Islet precursor cell (in vitro differentiated cells): ENCODE data around the gene L3MBTL1.

ENCODE experiments used
- DNase-seq: peaks from one replicate; pipeline ENCODE4 v3.0.0-alpha.2; 2018

The L3MBTL1 gene

DNA sequence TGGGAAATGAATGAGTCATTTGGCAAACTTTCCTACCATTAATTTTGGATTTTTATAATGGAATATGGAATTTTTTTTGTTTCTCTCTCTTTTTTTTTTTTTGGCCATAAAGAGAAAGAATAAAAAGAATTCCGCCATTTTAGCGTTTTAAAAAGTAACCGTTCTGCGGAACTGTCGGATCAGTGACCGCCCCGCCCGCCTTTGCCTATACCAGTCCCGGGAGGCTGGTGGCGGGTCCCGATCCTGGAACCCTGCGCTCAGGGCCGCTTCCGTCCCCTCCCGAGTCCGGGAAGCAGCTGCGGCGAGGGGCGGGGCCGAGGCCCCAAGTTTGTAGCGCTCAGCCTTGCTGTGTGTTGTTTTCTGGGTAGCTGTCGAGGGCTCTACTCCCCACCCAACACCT, 609 bp downstream of the L3MBTL1 start:
- DNase-seq = peak; percentile 57

- DNase-seq = peak; percentile 94
These were observed 1.1 kb downstream of the L3MBTL1 start for GRCh38 chr20:43508604-43509040.

GRCh38 chr20:43511879-43512278, 4.4 kb downstream of the L3MBTL1 start:
- no peak for DNase-seq

- no peak for DNase-seq
These were observed 6.0 kb downstream of the L3MBTL1 start for GRCh38 chr20:43513372-43513930.

DNA sequence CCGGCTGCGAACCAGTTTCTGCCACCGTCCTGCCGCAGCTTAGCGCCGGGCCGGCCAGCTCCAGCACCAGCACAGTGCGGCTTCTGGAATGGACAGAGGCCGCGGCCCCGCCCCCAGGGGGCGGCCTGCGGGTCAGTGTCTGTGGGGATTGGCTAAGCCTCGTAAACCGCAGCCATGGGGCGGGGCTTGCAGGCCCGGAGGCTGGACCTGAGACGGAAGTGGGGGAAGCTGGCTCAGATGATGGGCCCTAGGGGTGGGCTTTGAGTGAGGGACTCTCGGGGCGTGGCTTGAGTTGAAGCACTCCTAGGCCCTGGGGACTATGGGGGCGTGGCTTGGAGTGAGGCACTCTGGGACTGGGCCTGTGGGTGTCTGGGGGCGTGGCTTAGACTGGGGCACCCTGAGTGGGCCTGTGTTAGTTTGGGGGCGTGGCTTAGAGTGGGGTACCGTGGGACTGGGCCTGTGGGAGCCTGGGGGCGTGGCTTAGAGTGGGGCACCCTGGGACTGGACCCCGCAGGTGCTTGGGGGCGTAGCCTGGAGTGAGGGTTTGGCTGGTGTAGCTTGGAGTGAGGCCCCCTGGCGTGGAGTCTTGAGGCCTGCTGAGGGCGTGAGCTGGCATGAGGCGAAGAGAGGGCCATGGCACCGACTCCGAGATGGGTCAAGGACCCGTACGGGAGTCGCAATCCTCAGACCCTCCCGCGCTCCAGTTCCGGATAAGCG, 6.6 kb downstream of the L3MBTL1 start:
- peak; percentile 99 for DNase-seq

GRCh38 chr20:43514648-43514999, 7.1 kb downstream of the L3MBTL1 start:
- no peak for DNase-seq

GRCh38 chr20:43515628-43516027, 8.1 kb downstream of the L3MBTL1 start:
- DNase-seq = no peak

DNA sequence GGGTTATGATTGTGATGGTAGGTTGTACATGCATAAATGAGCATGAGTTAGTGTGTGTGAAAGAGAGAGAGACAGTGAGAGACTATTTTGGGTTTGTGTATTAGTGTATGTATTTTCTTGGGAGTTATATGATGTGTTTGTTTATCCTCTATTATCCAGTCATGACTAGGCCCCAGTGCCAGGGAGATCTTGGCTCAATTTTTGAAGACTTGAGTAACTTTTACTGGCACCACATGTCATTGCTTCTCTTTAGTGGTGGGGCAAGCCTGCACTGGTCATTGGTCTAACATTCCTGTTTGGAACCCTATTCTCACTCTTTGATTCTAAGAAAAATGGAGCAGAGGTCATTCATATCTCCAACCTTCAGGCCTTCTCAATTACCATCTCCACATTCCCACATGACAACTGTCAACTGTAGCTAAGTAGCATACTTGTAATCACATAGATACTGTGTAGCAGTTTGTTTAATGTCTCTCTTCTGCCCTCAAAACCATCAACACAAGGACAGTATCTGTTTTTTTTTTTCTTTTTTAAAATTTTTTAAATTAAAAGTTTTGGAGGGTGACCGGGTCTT, 8.8 kb downstream of the L3MBTL1 start:
- DNase-seq = no peak

GRCh38 chr20:43520074-43520630, 12.7 kb downstream of the L3MBTL1 start:
- no peak for DNase-seq

DNA sequence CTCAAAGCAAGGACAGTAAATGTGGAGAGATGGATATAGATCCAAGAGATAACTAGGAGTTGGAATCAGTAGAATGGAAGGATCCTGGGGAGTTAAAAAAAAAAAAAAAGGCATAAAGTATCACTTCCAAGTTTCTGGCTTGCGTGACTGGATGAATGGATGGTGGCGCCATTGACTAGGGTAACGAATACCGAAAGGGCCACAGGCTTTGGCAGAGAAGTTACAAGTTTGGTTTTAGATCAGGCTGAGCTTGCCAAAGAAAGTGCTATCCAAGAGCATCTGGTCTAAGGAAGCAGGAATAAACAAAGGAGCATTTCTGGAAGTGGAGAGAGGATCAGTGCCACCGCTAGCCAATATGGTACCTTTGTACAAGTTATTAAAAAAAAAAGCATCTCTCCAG, 17.5 kb downstream of the L3MBTL1 start:
- DNase-seq = no peak

DNA sequence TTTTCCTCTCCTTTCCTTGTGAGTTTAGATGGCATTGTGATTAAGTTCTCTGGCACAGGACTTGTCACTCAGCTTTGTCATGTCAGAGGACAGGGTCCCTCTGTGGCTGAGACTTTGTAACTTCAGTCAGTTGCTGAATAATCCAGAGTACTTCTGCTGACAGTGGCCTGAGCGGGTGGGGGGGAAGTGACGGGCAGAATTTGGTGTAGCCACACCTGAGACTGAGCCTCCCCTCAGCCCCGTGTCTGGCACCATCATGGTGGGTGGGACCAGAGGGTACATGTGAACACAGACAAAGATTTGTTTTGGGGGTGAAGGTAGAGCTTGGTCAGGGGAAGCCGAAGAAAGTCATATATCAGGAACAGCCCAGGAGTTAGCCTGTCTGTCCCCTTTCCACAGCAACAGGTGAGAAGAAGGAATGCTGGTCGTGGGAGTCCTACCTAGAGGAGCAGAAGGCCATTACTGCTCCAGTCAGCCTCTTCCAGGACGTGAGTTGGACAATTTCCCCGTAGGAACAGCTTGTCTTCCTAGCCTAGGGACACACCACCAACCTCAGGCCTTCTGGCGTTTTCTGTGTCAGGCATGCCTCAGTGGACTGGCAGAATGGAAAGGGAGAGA, 20.9 kb downstream of the L3MBTL1 start:
- peak; percentile 40 for DNase-seq

DNA sequence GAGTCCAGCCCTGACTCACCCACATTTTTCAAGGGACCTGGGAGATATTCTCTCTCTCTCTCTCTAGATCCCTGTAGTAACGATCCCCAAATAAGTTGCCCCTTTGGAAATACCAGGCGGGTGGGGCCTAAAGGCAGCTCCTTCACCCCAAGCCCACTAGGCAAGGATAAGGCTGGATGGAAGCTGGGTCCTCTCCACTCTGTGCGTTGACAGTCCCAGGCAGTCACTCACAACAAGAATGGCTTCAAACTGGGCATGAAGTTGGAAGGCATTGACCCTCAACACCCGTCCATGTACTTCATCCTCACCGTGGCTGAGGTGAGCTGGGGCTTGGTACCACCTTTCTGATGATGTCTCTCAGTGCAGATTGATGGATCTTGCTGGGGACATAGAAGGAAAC, 21.6 kb downstream of the L3MBTL1 start:
- DNase-seq = peak; percentile 13

DNA sequence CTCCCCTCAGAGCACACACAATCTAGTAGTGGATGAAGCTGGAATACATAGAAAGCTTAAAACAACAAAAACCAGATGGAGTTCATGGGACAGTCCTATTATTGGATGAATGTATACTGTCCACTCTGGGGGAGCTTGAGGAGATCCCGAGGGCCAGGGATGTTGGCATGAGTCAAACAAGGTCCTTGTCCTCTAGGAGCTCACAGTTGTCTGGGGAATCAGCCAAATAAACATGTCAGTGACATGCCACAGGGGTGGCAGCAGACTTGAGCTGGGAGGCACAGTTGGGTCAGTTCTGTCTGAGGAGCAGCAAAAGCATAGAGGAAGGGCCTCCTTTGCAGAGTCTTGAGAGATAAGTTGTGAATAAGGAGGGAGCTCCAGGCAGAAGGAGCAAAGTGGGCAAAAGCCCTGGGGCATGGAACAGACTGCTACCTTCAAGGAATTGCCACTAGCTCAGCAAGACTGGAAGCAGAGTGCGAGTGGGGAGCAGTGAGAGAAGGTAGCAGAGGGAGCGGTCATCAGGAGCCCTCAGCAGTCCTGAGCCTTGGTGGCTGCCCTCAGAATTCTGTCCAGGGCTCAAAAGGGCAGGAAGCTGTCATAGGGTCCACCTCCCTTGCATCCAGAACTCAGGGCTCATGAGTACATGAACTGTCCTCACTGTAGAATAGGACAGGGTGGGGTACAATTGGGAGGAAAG, 22.1 kb downstream of the L3MBTL1 start:
- DNase-seq = peak; percentile 39

DNA sequence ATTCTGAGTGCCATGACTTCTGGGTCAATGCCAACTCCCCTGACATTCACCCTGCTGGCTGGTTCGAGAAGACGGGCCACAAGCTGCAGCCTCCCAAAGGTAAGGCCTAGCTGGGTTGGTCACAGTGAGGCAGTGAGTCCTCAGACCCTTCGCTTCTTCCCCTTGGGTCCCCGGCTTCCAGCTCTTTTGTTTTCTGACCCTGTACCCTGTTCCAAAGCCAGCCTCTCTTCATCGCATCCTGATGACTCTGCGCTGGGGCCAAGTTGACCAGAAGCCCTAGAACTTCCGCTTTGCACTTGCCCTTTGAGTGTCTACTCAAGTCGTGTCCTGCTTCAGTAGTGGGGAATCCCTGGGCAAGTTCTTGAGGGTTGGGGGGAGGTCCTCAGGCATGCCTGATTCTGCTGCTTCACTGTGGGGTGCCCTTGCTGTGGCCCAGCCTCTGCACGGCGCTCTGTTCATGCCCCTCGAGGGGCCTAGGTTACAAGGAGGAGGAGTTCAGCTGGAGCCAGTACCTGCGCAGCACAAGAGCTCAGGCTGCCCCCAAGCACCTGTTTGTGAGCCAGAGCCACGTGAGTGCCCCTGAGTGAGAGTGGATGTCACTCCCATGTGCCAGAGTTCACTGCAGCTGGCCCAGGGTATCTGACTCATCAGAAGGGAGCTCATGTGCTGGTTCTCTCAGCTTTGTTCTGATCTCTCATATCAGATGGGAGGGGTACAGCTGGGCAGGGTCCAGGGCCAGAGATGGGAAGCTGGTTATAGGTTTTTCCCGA, 23.0 kb downstream of the L3MBTL1 start:
- peak; percentile 41 for DNase-seq

DNA sequence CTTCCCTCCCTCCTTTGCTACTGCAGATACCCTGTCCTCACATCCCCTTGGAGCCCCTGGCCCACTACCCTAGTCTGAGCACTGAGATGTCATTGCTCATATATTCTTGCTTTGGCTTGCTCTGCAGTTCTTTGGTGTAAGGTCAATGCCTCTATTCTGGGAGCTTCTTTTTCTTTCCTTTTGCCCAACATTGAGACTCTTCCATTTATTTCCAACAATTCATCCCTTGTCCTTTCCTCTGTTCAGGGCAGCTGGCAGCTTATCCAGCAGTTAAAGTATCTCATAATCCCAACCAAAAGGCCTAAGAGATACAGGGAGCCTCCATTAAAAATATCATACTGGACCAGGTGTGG, 23.6 kb downstream of the L3MBTL1 start:
- peak; percentile 6 for DNase-seq

DNA sequence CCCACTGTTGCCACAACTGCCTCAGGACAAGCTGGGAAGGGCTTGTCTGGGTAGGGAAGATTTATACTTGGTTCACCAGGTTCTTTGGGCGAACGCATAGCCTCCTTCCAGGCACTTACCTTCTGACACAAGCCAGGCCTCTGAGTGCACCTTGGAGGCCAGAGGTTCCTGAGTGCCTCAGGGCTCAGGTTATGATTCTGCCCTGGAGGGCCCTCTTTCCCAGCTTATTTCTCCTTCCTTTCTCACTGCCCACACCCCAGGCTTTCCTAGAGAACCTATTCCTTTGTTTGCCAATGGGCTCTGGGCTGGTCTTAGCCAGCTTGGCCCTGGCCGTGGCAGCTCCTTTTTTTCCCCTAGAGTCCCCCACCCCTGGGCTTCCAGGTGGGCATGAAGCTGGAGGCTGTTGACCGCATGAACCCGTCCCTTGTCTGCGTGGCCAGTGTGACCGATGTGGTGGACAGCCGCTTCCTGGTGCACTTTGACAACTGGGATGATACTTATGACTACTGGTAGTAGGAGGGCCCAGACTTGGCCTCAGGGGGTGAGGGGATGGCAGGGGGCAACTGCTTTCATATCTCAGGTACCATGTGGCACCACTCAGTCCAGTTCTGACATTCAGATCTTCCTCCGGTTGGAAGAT, 25.0 kb downstream of the L3MBTL1 start:
- DNase-seq = peak; percentile 51

- peak; percentile 21 for DNase-seq
These were observed 25.6 kb downstream of the L3MBTL1 start for GRCh38 chr20:43533060-43533459.

GRCh38 chr20:43534016-43534415, 26.5 kb downstream of the L3MBTL1 start:
- DNase-seq = peak; percentile 41

DNA sequence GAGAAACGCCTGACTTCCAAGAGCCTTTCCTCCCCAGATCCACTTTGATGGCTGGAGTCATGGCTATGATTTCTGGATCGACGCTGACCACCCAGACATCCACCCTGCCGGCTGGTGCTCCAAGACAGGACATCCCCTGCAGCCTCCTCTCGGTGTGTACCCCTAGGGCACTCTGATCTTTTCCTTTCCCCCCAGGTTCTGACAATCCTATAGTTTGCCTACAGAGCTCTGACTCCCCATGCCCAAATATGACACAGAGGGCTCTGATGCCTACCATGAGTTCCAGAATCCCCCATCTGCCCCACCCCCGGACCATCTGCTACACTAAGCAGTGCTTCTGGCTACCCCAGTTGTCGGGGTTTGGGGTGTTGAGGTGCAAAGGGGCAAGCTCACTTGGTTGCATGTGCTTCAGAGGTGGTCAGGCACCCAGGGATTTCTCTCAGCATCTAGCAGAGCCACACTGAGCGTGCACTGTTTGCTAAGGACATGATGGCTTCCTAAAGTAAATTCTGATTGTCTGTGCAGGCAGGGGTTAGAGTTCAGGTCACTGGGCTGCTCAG, 27.4 kb downstream of the L3MBTL1 start:
- peak; percentile 25 for DNase-seq

- peak; percentile 29 for DNase-seq
These were observed 28.0 kb downstream of the L3MBTL1 start for GRCh38 chr20:43535370-43536004.
